ENCODE data around the gene AMBP. TPM values are rescaled to one million over a fixed set of nuclear protein-coding genes. Genes with fewer than 3 reads are reported as not detected.

Gene AMBP
- total RNA-seq: under 0.01 TPM

GRCh38 chr9:114078021-114078780 is at the start of gene AMBP:
Gene AMBP (minus strand): TSS chr9:114078300. CDS start chr9:114078209, 91 bp downstream.
- peaks cover 5 to 33% (median 29%) of the 10 kb centered on the region in 3 donors for H3K27me3 ChIP-seq (ENCODE audit: control insufficient read depth in 3 of 3, insufficient read depth in 3 of 3, low read length in 3 of 3)
- H3K9ac ChIP-seq (ENCODE audit: low read depth in 1 of 3, low read length in 3 of 3): no peak within 1 kb of the TSS
- H3K4me1 ChIP-seq (ENCODE audit: control insufficient read depth in 3 of 3, insufficient read depth in 3 of 3, low read length in 3 of 3): no peaks in the 10 kb centered on the region
- no peak within 1 kb of the TSS for H3K4me3 ChIP-seq (ENCODE audit: low read length in 3 of 3)
- H3K36me3 ChIP-seq (ENCODE audit: control insufficient read depth in 3 of 3, insufficient read depth in 3 of 3, low read length in 3 of 3): no peaks in the 10 kb centered on the region
- no peak within 1 kb of the TSS for H3K27ac ChIP-seq (ENCODE audit: low read depth, low read length)
- no peaks in the 10 kb centered on the region for H3K9me3 ChIP-seq (ENCODE audit: control insufficient read depth in 3 of 3, low read length in 3 of 3)

DNA sequence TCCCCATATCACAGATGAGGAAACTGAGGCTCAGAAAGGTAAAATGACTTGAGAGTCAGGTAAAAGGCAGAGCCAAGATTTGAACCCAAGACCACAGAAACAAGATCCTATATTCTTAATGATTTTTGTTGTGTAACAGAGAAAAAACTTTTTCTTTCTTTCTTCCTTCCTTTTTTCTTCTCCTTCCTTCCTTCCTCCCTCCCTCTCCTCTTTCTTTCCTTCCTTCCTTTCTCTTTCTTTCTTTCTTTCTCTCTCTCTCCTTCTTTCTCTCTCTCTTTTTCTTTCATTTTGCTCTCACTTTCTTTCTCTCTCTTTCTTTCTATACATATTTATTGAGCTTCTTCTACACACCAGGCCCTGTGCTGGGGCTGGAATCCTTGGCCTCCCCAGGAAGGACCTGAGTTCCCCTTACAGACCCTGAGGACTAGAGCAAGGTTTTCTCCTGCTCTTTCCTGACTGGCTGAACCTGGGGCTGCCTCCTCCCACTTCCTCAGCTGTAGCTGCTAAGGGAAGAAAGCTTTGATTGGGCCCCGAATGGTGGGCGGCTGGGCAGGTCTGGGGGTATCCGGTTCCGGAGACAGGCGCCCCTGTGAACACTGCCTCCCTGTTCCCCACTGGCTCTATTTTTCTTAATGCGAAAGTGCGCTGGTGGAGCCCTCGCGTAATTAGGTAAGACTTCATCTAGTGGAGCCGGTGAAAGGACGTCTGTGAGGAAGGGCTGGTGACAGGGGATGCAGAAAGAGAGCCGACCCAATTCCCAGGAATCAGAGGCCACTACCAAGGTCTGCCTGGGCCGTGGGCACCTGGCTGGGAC is 48.4 kb upstream of the AMBP start:
- peaks cover 0 to 2% (median 0%) of the 10 kb centered on the region in 3 donors for H3K4me1 ChIP-seq (ENCODE audit: control insufficient read depth in 3 of 3, insufficient read depth in 3 of 3, low read length in 3 of 3)
- no peak overlapping the region for H3K9ac ChIP-seq (ENCODE audit: low read depth in 1 of 3, low read length in 3 of 3)
- no peaks in the 10 kb centered on the region for H3K36me3 ChIP-seq (ENCODE audit: control insufficient read depth in 3 of 3, insufficient read depth in 3 of 3, low read length in 3 of 3)
- H3K4me3 ChIP-seq (ENCODE audit: low read length in 3 of 3): no peak overlapping the region
- peaks cover 0 to 11% (median 5%) of the 10 kb centered on the region in 3 donors for H3K27me3 ChIP-seq (ENCODE audit: control insufficient read depth in 3 of 3, insufficient read depth in 3 of 3, low read length in 3 of 3)
- H3K27ac ChIP-seq (ENCODE audit: low read depth, low read length): no peak overlapping the region
- H3K9me3 ChIP-seq (ENCODE audit: control insufficient read depth in 3 of 3, low read length in 3 of 3): peaks cover 2 to 7% (median 4%) of the 10 kb centered on the region in 3 donors

DNA sequence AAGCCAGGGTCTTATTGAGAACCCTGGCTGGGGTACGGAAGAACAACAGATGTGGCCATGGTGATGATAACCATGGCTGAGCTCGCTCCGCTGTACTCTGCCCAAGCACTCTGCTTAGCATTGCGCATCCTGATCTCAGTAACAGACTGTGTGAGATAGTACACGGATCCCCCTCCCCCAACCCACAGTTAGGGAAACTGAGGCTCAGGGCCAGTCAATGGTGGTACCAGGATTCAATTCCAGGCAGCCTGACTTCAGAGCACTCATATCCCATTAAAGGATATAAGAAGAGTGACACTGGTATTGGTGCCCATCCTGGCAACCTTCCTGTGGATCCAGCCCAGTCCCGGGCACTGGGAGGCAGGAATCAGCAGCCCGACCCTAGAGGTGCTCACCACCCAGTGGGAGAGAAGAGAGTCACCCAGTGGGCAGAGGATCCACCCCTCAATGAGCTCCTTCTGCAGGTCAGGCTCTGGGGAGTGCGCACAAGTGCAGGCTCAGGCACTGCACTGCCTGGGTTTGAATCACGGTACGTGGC is 47.4 kb upstream of the AMBP start:
- H3K27me3 ChIP-seq (ENCODE audit: control insufficient read depth in 3 of 3, insufficient read depth in 3 of 3, low read length in 3 of 3): peaks cover 0 to 11% (median 5%) of the 10 kb centered on the region in 3 donors
- H3K4me3 ChIP-seq (ENCODE audit: low read length in 3 of 3): no peak overlapping the region
- H3K27ac ChIP-seq (ENCODE audit: low read depth, low read length): no peak overlapping the region
- peaks cover 0 to 2% (median 0%) of the 10 kb centered on the region in 3 donors for H3K4me1 ChIP-seq (ENCODE audit: control insufficient read depth in 3 of 3, insufficient read depth in 3 of 3, low read length in 3 of 3)
- peaks cover 2 to 7% (median 4%) of the 10 kb centered on the region in 3 donors for H3K9me3 ChIP-seq (ENCODE audit: control insufficient read depth in 3 of 3, low read length in 3 of 3)
- H3K36me3 ChIP-seq (ENCODE audit: control insufficient read depth in 3 of 3, insufficient read depth in 3 of 3, low read length in 3 of 3): no peaks in the 10 kb centered on the region
- H3K9ac ChIP-seq (ENCODE audit: low read depth in 1 of 3, low read length in 3 of 3): no peak overlapping the region

DNA sequence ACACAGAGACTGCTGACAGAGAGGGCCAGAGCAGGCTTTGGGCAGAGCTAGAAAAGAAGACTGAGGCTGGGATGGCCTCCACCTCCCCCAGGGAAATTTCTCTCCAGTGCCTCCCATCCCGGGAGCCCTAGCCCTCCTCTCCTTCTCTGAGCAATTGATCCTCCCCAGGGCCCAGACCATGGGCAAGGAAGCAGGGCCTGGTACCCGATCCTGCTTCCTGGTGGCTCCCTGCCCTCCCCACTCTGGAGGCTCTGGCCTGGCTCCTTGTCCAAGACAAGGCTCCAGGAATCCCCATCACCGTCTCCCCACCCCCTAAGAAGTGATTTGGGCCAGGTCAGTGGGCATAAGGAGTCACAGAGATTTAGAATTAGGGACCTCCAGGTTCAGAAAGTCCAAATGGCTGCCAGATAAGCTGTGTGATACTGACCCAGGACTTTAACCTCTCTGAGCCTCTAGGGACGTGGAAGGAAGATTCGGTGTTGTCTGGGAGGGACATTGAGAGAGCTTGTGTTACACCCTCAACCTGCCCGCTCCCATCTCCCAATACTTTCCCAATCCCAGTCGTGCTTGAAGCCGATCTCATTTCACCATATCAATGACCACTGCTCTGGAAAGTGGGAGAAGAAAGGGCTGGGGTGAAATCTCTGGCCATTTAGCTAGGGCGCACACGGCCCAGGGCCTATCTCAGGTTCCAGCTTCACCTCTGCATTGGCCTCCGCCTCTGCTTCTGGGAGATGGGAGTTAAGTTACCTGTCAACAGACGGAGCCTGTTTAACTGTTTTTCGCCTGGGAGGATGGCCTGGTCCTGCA is 46.8 kb upstream of the AMBP start:
- Histone ChIP-seq H3K4me3 (ENCODE audit: low read length in 3 of 3) (no peak overlapping the region), H3K9me3 (ENCODE audit: control insufficient read depth in 3 of 3, low read length in 3 of 3) (peaks cover 2 to 7% (median 4%) of the 10 kb centered on the region in 3 donors), H3K9ac (ENCODE audit: low read depth in 1 of 3, low read length in 3 of 3) (no peak overlapping the region), H3K27ac (ENCODE audit: low read depth, low read length) (no peak overlapping the region), H3K4me1 (ENCODE audit: control insufficient read depth in 3 of 3, insufficient read depth in 3 of 3, low read length in 3 of 3) (peaks cover 0 to 2% (median 0%) of the 10 kb centered on the region in 3 donors), H3K27me3 (ENCODE audit: control insufficient read depth in 3 of 3, insufficient read depth in 3 of 3, low read length in 3 of 3) (peaks cover 0 to 11% (median under 1%) of the 10 kb centered on the region in 3 donors), H3K36me3 (ENCODE audit: control insufficient read depth in 3 of 3, insufficient read depth in 3 of 3, low read length in 3 of 3) (no peaks in the 10 kb centered on the region)

- Histone ChIP-seq H3K36me3 (ENCODE audit: control insufficient read depth in 3 of 3, insufficient read depth in 3 of 3, low read length in 3 of 3) (no peaks in the 10 kb centered on the region), H3K9ac (ENCODE audit: low read depth in 1 of 3, low read length in 3 of 3) (no peak overlapping the region), H3K9me3 (ENCODE audit: control insufficient read depth in 3 of 3, low read length in 3 of 3) (peaks cover 2 to 7% (median 4%) of the 10 kb centered on the region in 3 donors), H3K27ac (ENCODE audit: low read depth, low read length) (no peak overlapping the region), H3K4me3 (ENCODE audit: low read length in 3 of 3) (no peak overlapping the region), H3K27me3 (ENCODE audit: control insufficient read depth in 3 of 3, insufficient read depth in 3 of 3, low read length in 3 of 3) (peaks cover 0 to 15% (median 2%) of the 10 kb centered on the region in 3 donors), H3K4me1 (ENCODE audit: control insufficient read depth in 3 of 3, insufficient read depth in 3 of 3, low read length in 3 of 3) (peaks cover 0 to 2% (median 0%) of the 10 kb centered on the region in 3 donors)
Measured at GRCh38 chr9:114124138-114124537, 46.0 kb upstream of the AMBP start.

GRCh38 chr9:114123031-114123977 is 45.2 kb upstream of the AMBP start:
- Histone ChIP-seq H3K9ac (ENCODE audit: low read depth in 1 of 3, low read length in 3 of 3) (no peak overlapping the region), H3K4me1 (ENCODE audit: control insufficient read depth in 3 of 3, insufficient read depth in 3 of 3, low read length in 3 of 3) (peaks cover 0 to 2% (median 0%) of the 10 kb centered on the region in 3 donors), H3K4me3 (ENCODE audit: low read length in 3 of 3) (no peak overlapping the region), H3K27me3 (ENCODE audit: control insufficient read depth in 3 of 3, insufficient read depth in 3 of 3, low read length in 3 of 3) (peaks cover 0 to 18% (median 7%) of the 10 kb centered on the region in 3 donors), H3K9me3 (ENCODE audit: control insufficient read depth in 3 of 3, low read length in 3 of 3) (peaks cover 2 to 7% (median 4%) of the 10 kb centered on the region in 3 donors), H3K36me3 (ENCODE audit: control insufficient read depth in 3 of 3, insufficient read depth in 3 of 3, low read length in 3 of 3) (no peaks in the 10 kb centered on the region), H3K27ac (ENCODE audit: low read depth, low read length) (no peak overlapping the region)

- no peaks in the 10 kb centered on the region for H3K36me3 ChIP-seq (ENCODE audit: control insufficient read depth in 3 of 3, insufficient read depth in 3 of 3, low read length in 3 of 3)
- H3K4me1 ChIP-seq (ENCODE audit: control insufficient read depth in 3 of 3, insufficient read depth in 3 of 3, low read length in 3 of 3): peaks cover 0 to 2% (median 0%) of the 10 kb centered on the region in 3 donors
- no peak overlapping the region for H3K9ac ChIP-seq (ENCODE audit: low read depth in 1 of 3, low read length in 3 of 3)
- H3K9me3 ChIP-seq (ENCODE audit: control insufficient read depth in 3 of 3, low read length in 3 of 3): peaks cover 0 to 2% (median under 1%) of the 10 kb centered on the region in 3 donors
- peaks cover 0 to 24% (median 13%) of the 10 kb centered on the region in 3 donors for H3K27me3 ChIP-seq (ENCODE audit: control insufficient read depth in 3 of 3, insufficient read depth in 3 of 3, low read length in 3 of 3)
- H3K27ac ChIP-seq (ENCODE audit: low read depth, low read length): no peak overlapping the region
- H3K4me3 ChIP-seq (ENCODE audit: low read length in 3 of 3): no peak overlapping the region
Measured at GRCh38 chr9:114122136-114123027, 44.3 kb upstream of the AMBP start.

All from skeletal muscle tissue (tissue), 4 donors.